Astrocyte (in vitro differentiated cells and primary cell): ENCODE measurements around the gene CAPRIN1. TPM values are rescaled to one million over a fixed set of nuclear protein-coding genes. Genes with fewer than 3 reads are reported as not detected.
A peak's percentile ranks its signal among the peaks of the same experiment; 100 is the strongest.

Experiments used
- DNase-seq: peaks from one replicate; pipeline ENCODE4 v3.0.0-alpha.2; 2010; ENCODE audit warnings: low read depth
- FAIRE-seq: peaks from 2 replicates; lab custom pipeline; 2011; peaks lifted over from hg19 to GRCh38; lab: Jason Lieb, UNC
- H2AFZ ChIP-seq: 2 replicates; pipeline ENCODE4 v1.6.0; 2012; ENCODE audit warnings: low read depth, low read length, inconsistent platforms
- H3K27ac ChIP-seq: 2 replicates; pipeline ENCODE4 v1.5.1; 2011; ENCODE audit warnings: low read depth, low read length, inconsistent platforms
- H3K27me3 ChIP-seq: 2 replicates; pipeline ENCODE4 v1.6.0; 2011; ENCODE audit warnings: low read length, inconsistent platforms; ENCODE audit not compliant: insufficient read depth
- H3K36me3 ChIP-seq: 2 replicates; pipeline ENCODE4 v1.5.1; 2011; ENCODE audit warnings: low read length, inconsistent platforms; ENCODE audit not compliant: insufficient read depth
- H3K4me1 ChIP-seq: 2 replicates; pipeline ENCODE4 v1.5.1; 2011; ENCODE audit warnings: low read length, inconsistent platforms; ENCODE audit not compliant: insufficient read depth
- H3K4me2 ChIP-seq: 2 replicates; pipeline ENCODE4 v1.6.0; 2012; ENCODE audit warnings: low read length, inconsistent platforms
- H3K4me3 ChIP-seq: 2 replicates; pipeline ENCODE4 v1.5.1; 2011; ENCODE audit warnings: low read depth, mild to moderate bottlenecking, low read length, inconsistent platforms; ENCODE audit not compliant: insufficient read depth
- H3K79me2 ChIP-seq: 2 replicates; pipeline ENCODE4 v1.6.0; 2012; ENCODE audit warnings: mild to moderate bottlenecking, low read length, inconsistent platforms; ENCODE audit not compliant: insufficient read depth
- H3K9ac ChIP-seq: 2 replicates; pipeline ENCODE4 v1.6.0; 2012; ENCODE audit warnings: mild to moderate bottlenecking, low read length, inconsistent platforms
- H3K9me3 ChIP-seq: 2 replicates; pipeline ENCODE4 v1.5.1; 2012; ENCODE audit warnings: low read depth, mild to moderate bottlenecking, low read length, inconsistent platforms; ENCODE audit not compliant: insufficient read depth
- H4K20me1 ChIP-seq: 2 replicates; pipeline ENCODE4 v1.6.0; 2012; ENCODE audit warnings: low read length, inconsistent platforms; ENCODE audit not compliant: insufficient read depth
- H3K27ac Mint-ChIP-seq: one replicate; pipeline ENCODE4 v1.8.0; 2021; ENCODE audit warnings: mild to moderate bottlenecking, mixed read lengths; ENCODE audit not compliant: unreplicated experiment
- H3K27me3 Mint-ChIP-seq: one replicate; pipeline ENCODE4 v1.8.0; 2021; ENCODE audit warnings: low read depth, mixed read lengths; ENCODE audit not compliant: unreplicated experiment
- H3K36me3 Mint-ChIP-seq: one replicate; pipeline ENCODE4 v1.8.0; 2021; ENCODE audit warnings: low read depth, mixed read lengths; ENCODE audit not compliant: unreplicated experiment
- H3K4me1 Mint-ChIP-seq: one replicate; pipeline ENCODE4 v1.8.0; 2021; ENCODE audit warnings: low read depth, mixed read lengths; ENCODE audit not compliant: unreplicated experiment
- H3K4me3 Mint-ChIP-seq: one replicate; pipeline ENCODE4 v1.8.0; 2021; ENCODE audit warnings: mild to moderate bottlenecking, moderate library complexity, mixed read lengths; ENCODE audit not compliant: unreplicated experiment
- H3K9me3 Mint-ChIP-seq: one replicate; pipeline ENCODE4 v1.8.0; 2021; ENCODE audit warnings: mild to moderate bottlenecking, mixed read lengths; ENCODE audit not compliant: unreplicated experiment
- EZH2 ChIP-seq: IDR thresholded peaks from 2 replicates; pipeline ENCODE4 v1.6.1; 2012; ENCODE audit warnings: mild to moderate bottlenecking, low read length, inconsistent platforms; ENCODE audit not compliant: insufficient read depth
- total RNA-seq: library from RNA; stranded (reverse); gene quantifications from 2 replicates; pipeline ENCODE4 v1.2.1, GENCODE V29; 2021
- TF ChIP-seq, protein P1 (sequence below): IDR thresholded peaks from 2 replicates; pipeline ENCODE4 v1.5.1; 2011; ENCODE audit warnings: low read depth, mild to moderate bottlenecking, inconsistent platforms, low read length, moderate library complexity; ENCODE audit not compliant: insufficient read depth

The CAPRIN1 gene
- total RNA-seq, 1 donor from 2014 or later: 309 TPM

DNA sequence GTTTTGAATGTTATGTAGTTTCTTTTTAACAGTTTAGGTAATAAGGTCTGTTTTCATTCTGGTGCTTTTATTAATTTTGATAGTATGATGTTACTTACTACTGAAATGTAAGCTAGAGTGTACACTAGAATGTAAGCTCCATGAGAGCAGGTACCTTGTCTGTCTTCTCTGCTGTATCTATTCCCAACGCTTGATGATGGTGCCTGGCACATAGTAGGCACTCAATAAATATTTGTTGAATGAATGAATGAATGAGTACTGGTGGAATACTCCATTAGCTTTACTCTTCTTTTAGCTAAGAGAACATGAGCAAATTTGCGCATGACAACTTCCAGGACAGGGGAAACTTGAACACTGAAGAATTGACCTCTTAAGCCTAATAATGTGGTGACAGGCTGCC is 47.3 kb downstream of the CAPRIN1 start:
- Histone ChIP-seq H3K79me2 (peaks cover 17% of the 10 kb centered on the region), H3K4me2 (no peak overlapping the region), H3K36me3 (peaks cover 79% of the 10 kb centered on the region), H3K9me3 (no peaks in the 10 kb centered on the region), H2AFZ (no peak overlapping the region), H3K9ac (no peak overlapping the region), H3K4me1 (no peaks in the 10 kb centered on the region), H3K27me3 (no peaks in the 10 kb centered on the region), H3K27ac (no peak overlapping the region), H3K4me3 (no peak overlapping the region), H4K20me1 (peaks cover 19% of the 10 kb centered on the region)
- TF ChIP-seq, protein P1, sequence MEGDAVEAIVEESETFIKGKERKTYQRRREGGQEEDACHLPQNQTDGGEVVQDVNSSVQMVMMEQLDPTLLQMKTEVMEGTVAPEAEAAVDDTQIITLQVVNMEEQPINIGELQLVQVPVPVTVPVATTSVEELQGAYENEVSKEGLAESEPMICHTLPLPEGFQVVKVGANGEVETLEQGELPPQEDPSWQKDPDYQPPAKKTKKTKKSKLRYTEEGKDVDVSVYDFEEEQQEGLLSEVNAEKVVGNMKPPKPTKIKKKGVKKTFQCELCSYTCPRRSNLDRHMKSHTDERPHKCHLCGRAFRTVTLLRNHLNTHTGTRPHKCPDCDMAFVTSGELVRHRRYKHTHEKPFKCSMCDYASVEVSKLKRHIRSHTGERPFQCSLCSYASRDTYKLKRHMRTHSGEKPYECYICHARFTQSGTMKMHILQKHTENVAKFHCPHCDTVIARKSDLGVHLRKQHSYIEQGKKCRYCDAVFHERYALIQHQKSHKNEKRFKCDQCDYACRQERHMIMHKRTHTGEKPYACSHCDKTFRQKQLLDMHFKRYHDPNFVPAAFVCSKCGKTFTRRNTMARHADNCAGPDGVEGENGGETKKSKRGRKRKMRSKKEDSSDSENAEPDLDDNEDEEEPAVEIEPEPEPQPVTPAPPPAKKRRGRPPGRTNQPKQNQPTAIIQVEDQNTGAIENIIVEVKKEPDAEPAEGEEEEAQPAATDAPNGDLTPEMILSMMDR: no peak
- TF ChIP-seq EZH2: no peak
- Mint-ChIP-seq H3K4me3 (no peak overlapping the region), H3K27me3 (no peaks in the 10 kb centered on the region), H3K36me3 (peaks cover 10% of the 10 kb centered on the region), H3K4me1 (no peaks in the 10 kb centered on the region), H3K27ac (no peak overlapping the region), H3K9me3 (no peaks in the 10 kb centered on the region)
- FAIRE-seq (no peak), DNase-seq (no peak)

DNA sequence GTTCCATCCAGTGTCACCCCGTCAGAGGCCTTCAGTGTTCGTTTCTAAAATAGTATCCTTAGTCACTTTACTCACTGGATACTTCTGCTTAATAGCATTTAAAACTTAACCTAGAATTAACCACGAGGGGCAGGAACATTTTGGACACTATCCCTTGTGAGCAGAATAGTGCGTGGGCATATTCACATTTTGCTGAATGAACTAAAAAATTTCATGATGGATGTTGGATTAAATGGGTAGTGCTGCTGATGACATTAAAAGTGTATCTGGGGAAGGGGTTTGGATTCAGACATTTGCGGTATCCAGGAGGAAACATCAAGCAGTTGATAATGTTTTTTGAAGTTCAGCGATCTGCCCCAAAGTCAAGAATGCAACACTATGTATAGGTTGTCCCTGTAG is 53.1 kb downstream of the CAPRIN1 start:
- Mint-ChIP-seq H3K4me1 (peaks cover 10% of the 10 kb centered on the region), H3K27ac (peak overlapping the region; percentile 99), H3K9me3 (no peaks in the 10 kb centered on the region), H3K27me3 (no peaks in the 10 kb centered on the region), H3K4me3 (peak overlapping the region; percentile 96), H3K36me3 (peaks cover 14% of the 10 kb centered on the region)
- FAIRE-seq: no peak
- no peaks in the 10 kb centered on the region for H3K9me3 ChIP-seq
- H3K4me2 ChIP-seq: peak overlapping the region; percentile 87
- peaks cover 43% of the 10 kb centered on the region for H3K79me2 ChIP-seq
- H3K27me3 ChIP-seq: no peaks in the 10 kb centered on the region
- H3K9ac ChIP-seq: peak overlapping the region; percentile 95
- TF ChIP-seq, protein P1: no peak
- TF ChIP-seq EZH2: no peak
- peak overlapping the region; percentile 96 for H3K4me3 ChIP-seq
- H2AFZ ChIP-seq: peak overlapping the region; percentile 62
- peaks cover 16% of the 10 kb centered on the region for H3K4me1 ChIP-seq
- H3K36me3 ChIP-seq: peaks cover 37% of the 10 kb centered on the region
- DNase-seq: no peak
- peaks cover 11% of the 10 kb centered on the region for H4K20me1 ChIP-seq
- peak overlapping the region; percentile 92 for H3K27ac ChIP-seq

DNA sequence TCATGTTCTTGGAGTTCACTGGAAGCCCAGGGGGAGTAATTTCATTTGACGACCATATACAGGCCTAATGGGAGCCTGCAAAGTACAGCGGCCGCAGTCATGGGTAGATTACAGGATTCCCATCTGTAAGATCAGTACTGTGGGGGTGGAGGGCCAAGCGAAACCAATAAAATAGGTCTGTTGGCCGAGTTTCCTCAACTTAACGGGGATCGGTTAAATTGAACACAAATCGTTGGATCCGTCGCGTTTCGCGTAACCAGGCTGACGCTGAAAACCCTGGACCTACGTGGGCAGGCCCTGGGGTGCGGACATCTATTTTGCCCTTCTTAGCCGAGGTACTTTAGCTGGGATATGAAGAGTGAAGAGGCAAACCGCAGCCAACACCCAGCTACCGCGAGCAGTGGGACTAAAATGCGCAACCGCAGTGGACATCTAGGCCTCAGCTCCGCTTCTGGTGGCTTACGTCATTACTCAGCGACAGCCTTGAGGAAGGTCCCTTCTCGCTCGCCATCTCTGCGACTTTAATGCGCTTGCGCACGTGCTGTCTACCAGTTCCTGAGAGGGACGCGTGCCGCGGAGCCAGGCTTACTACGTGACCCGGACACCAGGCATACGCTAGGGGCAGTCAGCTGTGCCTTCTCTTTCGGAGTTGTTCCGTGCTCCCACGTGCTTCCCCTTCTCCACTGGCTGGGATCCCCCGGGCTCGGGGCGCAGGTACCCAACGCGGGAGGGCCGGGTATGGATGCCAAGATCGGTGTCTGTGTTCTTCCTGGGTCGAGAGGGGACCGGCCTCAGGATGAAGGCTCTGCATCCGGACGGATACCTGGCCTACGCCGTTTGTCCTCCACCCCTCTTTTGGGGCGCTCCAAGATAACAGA is 53.8 kb downstream of the CAPRIN1 start, which contains the start of gene NAT10:
Gene NAT10, plus strand, starts transcription at position 551 of the 878 bp plus-strand sequence. CDS start 2,597 bp downstream, outside the sequence.
- DNase-seq (peak; percentile 98), FAIRE-seq (peak; percentile 66)
- H3K4me1 ChIP-seq: peaks cover 16% of the 10 kb centered on the region
- H3K36me3 Mint-ChIP-seq: peaks cover 13% of the 10 kb centered on the region
- H3K9ac ChIP-seq: peak within 1 kb of the TSS; percentile 95
- peaks cover 10% of the 10 kb centered on the region for H3K4me1 Mint-ChIP-seq
- peaks cover 44% of the 10 kb centered on the region for H3K79me2 ChIP-seq
- peaks cover 36% of the 10 kb centered on the region for H3K36me3 ChIP-seq
- no peaks in the 10 kb centered on the region for H3K27me3 Mint-ChIP-seq
- peak within 1 kb of the TSS; percentile 87 for H3K4me2 ChIP-seq
- peaks cover 10% of the 10 kb centered on the region for H4K20me1 ChIP-seq
- H2AFZ ChIP-seq: peak within 1 kb of the TSS; percentile 62
- H3K27ac ChIP-seq: peak within 1 kb of the TSS; percentile 92
- H3K4me3 Mint-ChIP-seq: peak within 1 kb of the TSS; percentile 96
- no peaks in the 10 kb centered on the region for H3K9me3 Mint-ChIP-seq
- TF ChIP-seq, protein P1: no peak
- no peak for TF ChIP-seq EZH2
- peak within 1 kb of the TSS; percentile 99 for H3K27ac Mint-ChIP-seq
- no peaks in the 10 kb centered on the region for H3K27me3 ChIP-seq
- no peaks in the 10 kb centered on the region for H3K9me3 ChIP-seq
- H3K4me3 ChIP-seq: peak within 1 kb of the TSS; percentile 96
